ENCODE measurements around the gene SND1.

Gene SND1

DNA sequence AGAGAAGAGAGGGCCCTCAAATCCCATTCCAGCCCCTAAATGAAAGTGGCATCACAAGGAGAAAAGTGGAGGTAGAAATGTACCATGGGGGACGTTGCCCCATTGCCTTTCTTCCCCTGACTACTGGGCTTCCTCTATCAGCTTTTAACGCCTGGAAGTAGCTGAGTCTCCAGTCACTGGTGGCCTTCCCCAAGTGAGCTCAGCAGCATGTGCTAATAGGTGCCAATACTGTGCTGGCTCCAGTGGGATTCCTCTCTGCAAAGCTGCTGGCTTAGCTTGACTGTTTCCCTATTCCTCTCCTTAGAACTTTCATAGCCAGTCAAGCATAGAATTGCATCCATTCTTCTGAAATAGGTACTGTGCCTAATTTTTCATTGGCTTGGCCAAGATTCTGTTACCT lies 346.7 kb downstream of the SND1 start:
- Histone ChIP-seq H3K9me3 (replicated peaks; ENCODE audit: insufficient read depth, low read length) (no peaks in the 10 kb centered on the region), H3K36me3 (replicated peaks; ENCODE audit: insufficient read depth, low read length) (no peaks in the 10 kb centered on the region; the same call in none of the 2 replicates), H3K4me3 (ENCODE audit: low read length) (no peak overlapping the region), H3K27ac (ENCODE audit: low read length) (no peak overlapping the region), H3K27me3 (replicated peaks; ENCODE audit: insufficient read depth, low read length) (no peaks in the 10 kb centered on the region), H3K9ac (ENCODE audit: low read length) (no peak overlapping the region), H3K4me2 (ENCODE audit: low read depth, low read length) (no peak overlapping the region), H4K20me1 (ENCODE audit: insufficient read depth, low read length) (no peaks in the 10 kb centered on the region), H3K9me2 (replicated peaks; ENCODE audit: insufficient read depth, low read length) (no peaks in the 10 kb centered on the region), H3K79me2 (ENCODE audit: low read length) (peaks cover 69% of the 10 kb centered on the region), H3F3A (ENCODE audit: insufficient read depth, low read length) (peaks cover 27% of the 10 kb centered on the region), H2AFZ (ENCODE audit: low read length) (no peak overlapping the region), H3K4me1 (ENCODE audit: low read length) (peaks cover 30% of the 10 kb centered on the region)
- DNase-seq = no peak
- TF ChIP-seq EZH2 (optimal IDR thresholded peaks at IDR 0.05; ENCODE audit: low read depth, low read length) = no peak
- TF ChIP-seq, protein P1, sequence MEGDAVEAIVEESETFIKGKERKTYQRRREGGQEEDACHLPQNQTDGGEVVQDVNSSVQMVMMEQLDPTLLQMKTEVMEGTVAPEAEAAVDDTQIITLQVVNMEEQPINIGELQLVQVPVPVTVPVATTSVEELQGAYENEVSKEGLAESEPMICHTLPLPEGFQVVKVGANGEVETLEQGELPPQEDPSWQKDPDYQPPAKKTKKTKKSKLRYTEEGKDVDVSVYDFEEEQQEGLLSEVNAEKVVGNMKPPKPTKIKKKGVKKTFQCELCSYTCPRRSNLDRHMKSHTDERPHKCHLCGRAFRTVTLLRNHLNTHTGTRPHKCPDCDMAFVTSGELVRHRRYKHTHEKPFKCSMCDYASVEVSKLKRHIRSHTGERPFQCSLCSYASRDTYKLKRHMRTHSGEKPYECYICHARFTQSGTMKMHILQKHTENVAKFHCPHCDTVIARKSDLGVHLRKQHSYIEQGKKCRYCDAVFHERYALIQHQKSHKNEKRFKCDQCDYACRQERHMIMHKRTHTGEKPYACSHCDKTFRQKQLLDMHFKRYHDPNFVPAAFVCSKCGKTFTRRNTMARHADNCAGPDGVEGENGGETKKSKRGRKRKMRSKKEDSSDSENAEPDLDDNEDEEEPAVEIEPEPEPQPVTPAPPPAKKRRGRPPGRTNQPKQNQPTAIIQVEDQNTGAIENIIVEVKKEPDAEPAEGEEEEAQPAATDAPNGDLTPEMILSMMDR (IDR thresholded peaks at IDR 0.05; ENCODE audit: low read length) = no peak

GRCh38 chr7:128000048-128000447 lies 348.1 kb downstream of the SND1 start:
- Histone ChIP-seq H3K79me2 (ENCODE audit: low read length) (peaks cover 74% of the 10 kb centered on the region), H3K9me2 (replicated peaks; ENCODE audit: insufficient read depth, low read length) (no peaks in the 10 kb centered on the region), H3K36me3 (replicated peaks; ENCODE audit: insufficient read depth, low read length) (no peaks in the 10 kb centered on the region; the same call in none of the 2 replicates), H3K4me3 (ENCODE audit: low read length) (no peak overlapping the region), H3K9ac (ENCODE audit: low read length) (no peak overlapping the region), H3K4me2 (ENCODE audit: low read depth, low read length) (no peak overlapping the region), H3K27ac (ENCODE audit: low read length) (no peak overlapping the region), H3F3A (ENCODE audit: insufficient read depth, low read length) (peaks cover 29% of the 10 kb centered on the region), H4K20me1 (ENCODE audit: insufficient read depth, low read length) (no peaks in the 10 kb centered on the region; the same call in 1 of the 2 replicates), H3K27me3 (replicated peaks; ENCODE audit: insufficient read depth, low read length) (no peaks in the 10 kb centered on the region), H3K9me3 (replicated peaks; ENCODE audit: insufficient read depth, low read length) (no peaks in the 10 kb centered on the region), H3K4me1 (ENCODE audit: low read length) (peaks cover 39% of the 10 kb centered on the region), H2AFZ (ENCODE audit: low read length) (no peak overlapping the region)
- TF ChIP-seq, protein P1 (IDR thresholded peaks at IDR 0.05; ENCODE audit: low read length) = no peak
- TF ChIP-seq EZH2phosphoT487 (IDR thresholded peaks at IDR 0.05; ENCODE audit: low read length) = no peak
- TF ChIP-seq EZH2 (optimal IDR thresholded peaks at IDR 0.05; ENCODE audit: low read depth, low read length) = no peak
- no peak for DNase-seq

GRCh38 chr7:128000854-128001265 lies 348.9 kb downstream of the SND1 start:
- H3K27ac ChIP-seq (ENCODE audit: low read length) = no peak overlapping the region
- no peak overlapping the region for H3K4me3 ChIP-seq (ENCODE audit: low read length)
- peaks cover 39% of the 10 kb centered on the region for H3K4me1 ChIP-seq (ENCODE audit: low read length)
- no peaks in the 10 kb centered on the region for H3K9me3 ChIP-seq (replicated peaks; ENCODE audit: insufficient read depth, low read length)
- H3F3A ChIP-seq (ENCODE audit: insufficient read depth, low read length) = peaks cover 29% of the 10 kb centered on the region
- H4K20me1 ChIP-seq (ENCODE audit: insufficient read depth, low read length) = no peaks in the 10 kb centered on the region; the same call in 1 of the 2 replicates
- H3K79me2 ChIP-seq (ENCODE audit: low read length) = peaks cover 77% of the 10 kb centered on the region
- peak; percentile 28 for DNase-seq
- no peaks in the 10 kb centered on the region for H3K9me2 ChIP-seq (replicated peaks; ENCODE audit: insufficient read depth, low read length)
- H3K36me3 ChIP-seq (replicated peaks; ENCODE audit: insufficient read depth, low read length) = no peaks in the 10 kb centered on the region; the same call in none of the 2 replicates
- no peak for TF ChIP-seq EZH2phosphoT487 (IDR thresholded peaks at IDR 0.05; ENCODE audit: low read length)
- no peak for TF ChIP-seq EZH2 (optimal IDR thresholded peaks at IDR 0.05; ENCODE audit: low read depth, low read length)
- TF ChIP-seq, protein P1 (IDR thresholded peaks at IDR 0.05; ENCODE audit: low read length) = no peak
- H2AFZ ChIP-seq (ENCODE audit: low read length) = no peak overlapping the region
- H3K27me3 ChIP-seq (replicated peaks; ENCODE audit: insufficient read depth, low read length) = no peaks in the 10 kb centered on the region
- H3K4me2 ChIP-seq (ENCODE audit: low read depth, low read length) = no peak overlapping the region
- H3K9ac ChIP-seq (ENCODE audit: low read length) = no peak overlapping the region

Measured in MM.1S (cell line).